Cardiac septum (tissue), 1 donor: ENCODE data around the gene AGPAT4. TPM values are rescaled to one million over a fixed set of nuclear protein-coding genes. Genes with fewer than 3 reads are reported as not detected.
"Not testable (repeated sequence)": the region's sequence is repeated elsewhere in the genome, so short reads cannot be mapped to it uniquely, and the experiment has no call there.

Experiments used
- DNase-seq: peaks from one replicate; pipeline ENCODE4 v3.0.0-alpha.2; 2020; ENCODE audit warnings: low spot score
- intact Hi-C: fragments of 100-400 bp; cut with DNase I; formaldehyde crosslinking; loops from one replicate; pipeline ENCODE4 v1.14.0; 2022
- total RNA-seq: library from RNA; stranded (reverse); fragmentation: NEBNext Ultra II Directional; extraction: Animal tissue kit (Norgen Biotek cat#: 25700); gene quantifications from one replicate; pipeline ENCODE4 v1.2.1, GENCODE V29; 2021
- donor health status: DM: no; HTN: no; CAD: no.

Gene AGPAT4
- total RNA-seq, 1 donor from 2014 or later, result 1.6 TPM

DNA sequence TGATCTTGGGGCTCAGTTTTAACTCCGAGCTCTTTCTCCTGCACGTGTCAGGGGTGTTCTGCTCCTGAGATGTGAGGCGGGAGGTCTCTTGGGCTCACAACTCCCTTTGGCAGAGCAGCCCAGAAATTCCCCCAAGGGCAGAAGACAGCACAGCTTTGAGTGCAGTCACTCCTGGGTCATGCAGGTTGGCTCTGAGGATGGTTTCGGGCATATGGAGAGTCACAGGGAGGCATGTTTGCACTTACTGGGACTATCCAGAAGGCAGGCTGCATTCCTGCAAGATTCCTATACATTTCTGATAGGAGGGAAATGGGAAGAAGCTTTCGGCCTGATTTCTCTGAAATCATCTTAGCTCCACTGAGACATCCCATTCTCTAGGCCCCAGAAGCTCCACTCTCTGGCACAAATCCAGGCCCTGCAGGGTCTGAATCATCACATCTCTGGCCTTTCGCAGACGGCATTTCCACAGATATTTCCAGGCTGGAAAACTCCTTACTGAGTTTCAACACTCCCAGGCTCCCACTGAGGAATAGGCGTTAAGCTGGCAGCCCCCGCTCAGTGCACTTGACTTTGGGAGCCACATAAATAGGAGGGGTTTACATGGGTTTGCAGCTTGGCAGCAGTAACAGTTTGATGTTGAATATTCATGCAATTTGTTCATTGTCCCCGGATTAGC, 39.7 kb downstream of the AGPAT4 start:
- intact Hi-C loops, result no loop called here
- DNase-seq, result no peak

DNA sequence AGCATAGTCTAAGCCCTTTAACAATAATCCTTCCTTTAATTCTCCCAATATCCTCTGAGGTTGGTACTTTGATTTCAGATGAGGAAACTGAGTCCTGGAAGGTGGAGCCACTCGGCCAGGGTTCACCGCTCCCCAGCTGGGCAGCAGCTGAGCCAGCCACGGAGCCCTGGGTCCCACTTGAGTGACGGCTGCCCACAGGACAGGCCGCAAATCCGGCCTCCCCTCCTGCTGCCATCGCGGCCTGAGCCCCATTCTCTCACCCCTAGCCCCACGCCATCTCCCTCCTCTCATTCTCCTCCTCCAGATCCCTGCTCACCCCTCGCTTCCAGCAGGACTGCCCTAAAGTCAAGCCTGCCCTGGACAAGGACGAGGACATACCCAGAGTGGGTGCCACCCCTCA, 41.4 kb downstream of the AGPAT4 start:
- no peak for DNase-seq

DNA sequence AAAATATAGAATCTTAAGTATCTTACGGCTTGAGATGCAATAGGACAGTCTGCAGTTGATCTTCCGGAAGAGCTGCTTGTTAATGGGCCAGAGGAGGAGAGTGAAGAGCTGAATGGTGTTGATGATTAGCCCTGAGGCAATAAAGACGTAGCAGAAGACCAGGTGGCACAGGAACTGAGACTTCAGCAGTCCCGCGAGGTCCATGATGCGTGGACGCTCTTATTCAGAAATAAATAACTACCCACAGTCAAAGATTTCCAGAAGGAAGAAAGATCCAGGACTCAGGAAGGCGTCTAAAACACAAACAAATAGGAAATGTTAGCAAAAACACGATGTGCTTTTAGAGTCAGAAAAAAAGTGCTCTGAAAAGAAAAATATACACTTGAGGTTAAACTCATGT, 41.9 kb downstream of the AGPAT4 start:
- intact Hi-C loops, result no loop called here
- no peak for DNase-seq

More for the DNA sequence above, 41.4 kb downstream of the AGPAT4 start:
- intact Hi-C loops, result no loop called here

DNA sequence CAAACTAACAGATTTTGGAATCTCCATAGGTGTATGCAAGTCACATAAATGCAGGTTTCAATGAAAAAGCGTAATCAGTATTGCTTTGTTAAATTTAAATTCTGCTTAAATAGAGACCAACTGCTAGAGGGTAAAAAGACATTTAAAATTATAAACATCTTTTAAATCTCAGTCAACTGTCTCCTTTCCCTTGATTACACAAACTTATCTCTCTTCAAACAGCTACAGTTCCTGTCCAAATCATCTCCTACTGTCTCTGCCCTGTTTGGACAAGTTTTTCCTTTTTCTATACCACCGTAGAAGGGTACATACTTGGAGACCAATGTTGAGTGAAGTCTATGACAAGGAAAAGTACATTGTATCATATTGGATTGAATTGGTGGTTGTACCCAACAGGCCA, 43.5 kb downstream of the AGPAT4 start:
- intact Hi-C loops, result no loop called here
- DNase-seq, result no peak

DNA sequence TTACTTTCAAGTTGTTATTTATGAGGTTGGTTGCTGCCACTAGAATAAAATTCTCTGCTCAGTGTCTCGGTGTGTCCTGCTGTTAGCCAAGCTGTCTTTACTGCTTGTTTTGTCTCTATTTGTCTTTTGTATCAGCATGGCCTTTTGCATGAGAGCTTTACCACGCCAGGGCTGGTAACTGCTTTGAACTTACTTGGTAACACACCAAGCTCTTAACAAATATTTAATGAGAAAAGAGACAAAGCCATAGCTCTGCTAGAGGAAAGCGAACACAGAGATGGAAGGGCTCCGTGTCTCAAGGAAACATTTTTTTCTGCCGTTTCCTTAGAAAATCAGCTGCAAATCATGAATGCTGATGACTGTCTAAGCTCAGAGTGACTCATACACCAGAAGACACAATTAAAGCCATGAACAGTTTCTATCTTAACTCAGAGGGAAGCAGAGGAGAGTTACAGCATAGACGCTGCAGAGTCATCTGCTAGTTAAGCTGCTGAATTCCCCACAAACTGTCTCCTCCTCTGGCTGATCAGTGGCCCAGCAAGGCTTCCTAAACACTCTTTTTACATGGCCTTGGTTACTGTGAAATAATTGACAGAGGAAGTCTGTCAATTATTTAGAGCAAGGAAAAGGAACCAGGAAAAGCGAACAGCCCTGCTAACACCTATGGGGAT, 44.8 kb downstream of the AGPAT4 start:
- intact Hi-C loops, result no loop called here
- no peak for DNase-seq

DNA sequence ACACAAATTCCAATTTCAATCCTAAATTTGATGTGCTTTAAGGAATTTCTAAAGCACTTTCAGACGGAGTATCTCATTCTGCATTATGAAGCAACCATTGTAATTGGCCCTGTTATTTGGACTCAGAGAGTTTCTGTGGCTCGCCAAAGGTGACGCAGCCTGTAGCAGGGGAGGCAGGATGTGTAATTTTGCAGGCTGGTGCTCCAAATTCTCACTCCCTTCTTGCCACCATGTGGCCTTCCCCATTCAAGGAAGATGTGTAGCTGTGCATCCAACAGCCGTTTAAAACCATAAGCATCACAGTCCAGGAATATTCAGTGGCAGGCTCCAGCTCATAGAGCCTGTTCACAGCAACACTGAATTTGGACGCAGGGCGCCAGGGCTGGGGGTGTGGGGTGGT, 45.8 kb downstream of the AGPAT4 start:
- no peak for DNase-seq
- intact Hi-C loops, result no loop called here

DNA sequence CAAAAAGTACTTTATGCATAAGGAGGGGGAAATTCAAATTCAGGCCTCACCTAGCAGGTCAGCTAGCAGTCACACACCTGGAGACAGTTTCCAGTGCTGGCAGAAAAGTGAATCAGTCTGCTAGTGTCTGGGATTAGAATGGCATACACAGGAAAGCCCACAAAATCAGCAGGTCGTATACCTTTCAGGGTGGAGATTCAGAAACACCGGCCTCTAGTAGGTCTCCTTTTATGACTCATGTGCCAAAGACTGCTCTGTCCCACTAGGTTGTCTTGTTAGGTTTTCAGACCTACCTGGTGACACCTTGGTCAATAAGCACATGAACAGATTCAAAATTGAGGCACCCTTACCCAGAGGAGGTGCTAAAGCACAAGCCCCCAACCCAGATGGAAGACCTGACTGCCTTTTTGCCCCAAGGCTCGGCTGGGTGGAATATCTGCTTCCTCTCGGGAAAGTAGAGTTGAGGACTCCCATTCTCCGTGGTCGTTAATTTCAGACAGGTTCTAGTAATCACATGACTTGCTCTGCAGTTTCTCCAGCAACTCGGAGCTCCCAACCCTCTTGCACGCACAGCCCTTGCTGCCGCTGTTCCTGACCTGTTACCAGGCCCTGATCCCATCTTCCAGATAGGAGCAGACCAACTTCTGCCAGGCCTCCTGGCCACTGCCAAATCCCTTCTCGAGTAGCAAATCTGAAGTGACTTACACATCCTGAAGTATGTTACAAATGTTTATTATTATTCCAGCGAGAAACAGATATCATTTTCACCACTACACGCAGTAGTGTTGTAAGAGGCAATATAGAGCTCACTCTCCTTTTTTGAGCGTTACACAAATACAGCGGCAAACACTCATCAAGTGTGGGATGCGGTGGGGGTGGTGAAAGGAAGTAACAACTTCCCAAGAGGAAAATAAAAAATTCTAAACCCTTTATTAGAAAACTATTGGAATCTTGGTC, 46.6 kb downstream of the AGPAT4 start:
- no peak for DNase-seq
- intact Hi-C loops, result no loop called here

DNA sequence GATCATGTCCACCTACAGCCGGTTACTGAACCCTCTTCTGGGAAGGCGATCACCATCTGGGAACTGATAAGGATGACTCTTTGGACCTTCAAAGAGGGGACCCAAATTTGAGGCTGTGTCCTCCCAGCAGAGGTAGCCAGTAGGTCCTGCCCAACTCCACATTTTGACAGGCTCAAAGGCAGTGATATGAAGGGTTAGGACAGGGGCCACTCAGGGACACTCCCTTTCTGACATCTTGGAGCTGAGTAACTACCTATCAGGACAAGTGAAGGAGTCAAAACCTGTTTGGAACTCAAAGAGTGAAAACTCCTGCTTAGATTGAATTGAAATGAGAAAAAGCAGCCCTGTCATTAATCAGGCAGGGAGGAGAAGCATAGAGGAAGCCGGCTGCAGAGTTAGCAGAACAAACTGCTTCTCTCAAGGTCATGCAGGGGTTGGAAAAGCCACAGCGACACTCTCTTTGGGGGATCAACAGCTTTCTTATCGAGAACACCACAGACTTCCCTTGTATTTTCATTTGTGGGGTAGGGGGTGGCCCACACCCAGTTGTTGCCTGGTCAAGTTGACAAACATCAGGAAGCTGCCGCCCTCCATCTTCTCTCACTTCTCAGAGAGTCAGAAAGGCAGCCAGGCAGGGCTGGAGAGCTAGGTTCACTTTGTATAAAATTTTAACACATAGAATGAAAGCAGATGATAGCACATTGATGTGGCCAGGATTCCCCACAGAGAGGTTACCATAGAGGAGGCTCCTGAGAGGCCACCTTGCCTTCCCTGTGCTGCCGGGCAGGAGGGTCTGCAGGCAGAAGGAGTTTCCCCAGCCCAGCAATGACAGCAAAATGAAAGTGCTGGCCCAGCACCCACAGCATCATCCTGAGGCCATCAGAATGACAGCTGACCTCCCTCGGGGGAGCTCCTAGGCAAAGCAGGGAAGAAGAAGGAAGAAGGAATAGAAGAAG, 47.6 kb downstream of the AGPAT4 start:
- DNase-seq, result no peak
- intact Hi-C loops, result no loop called here

DNA sequence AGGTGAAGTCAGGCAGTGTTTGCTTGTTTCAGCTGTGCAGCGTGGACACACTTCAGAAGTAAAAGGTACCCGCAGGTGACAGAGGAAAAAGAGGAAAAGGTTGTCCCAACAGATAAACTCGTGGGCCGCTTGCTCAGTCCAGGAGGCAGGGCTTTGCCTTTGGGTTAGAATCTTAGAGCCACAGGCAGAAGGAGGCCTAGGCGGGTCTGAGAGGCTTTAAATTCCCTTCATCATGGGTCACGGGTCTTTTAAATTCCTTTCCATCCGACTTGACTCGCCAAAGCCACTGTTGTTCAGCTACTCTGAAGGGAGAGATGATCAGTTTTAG, 48.2 kb downstream of the AGPAT4 start:
- DNase-seq, result no peak
- intact Hi-C loops, result no loop called here

DNA sequence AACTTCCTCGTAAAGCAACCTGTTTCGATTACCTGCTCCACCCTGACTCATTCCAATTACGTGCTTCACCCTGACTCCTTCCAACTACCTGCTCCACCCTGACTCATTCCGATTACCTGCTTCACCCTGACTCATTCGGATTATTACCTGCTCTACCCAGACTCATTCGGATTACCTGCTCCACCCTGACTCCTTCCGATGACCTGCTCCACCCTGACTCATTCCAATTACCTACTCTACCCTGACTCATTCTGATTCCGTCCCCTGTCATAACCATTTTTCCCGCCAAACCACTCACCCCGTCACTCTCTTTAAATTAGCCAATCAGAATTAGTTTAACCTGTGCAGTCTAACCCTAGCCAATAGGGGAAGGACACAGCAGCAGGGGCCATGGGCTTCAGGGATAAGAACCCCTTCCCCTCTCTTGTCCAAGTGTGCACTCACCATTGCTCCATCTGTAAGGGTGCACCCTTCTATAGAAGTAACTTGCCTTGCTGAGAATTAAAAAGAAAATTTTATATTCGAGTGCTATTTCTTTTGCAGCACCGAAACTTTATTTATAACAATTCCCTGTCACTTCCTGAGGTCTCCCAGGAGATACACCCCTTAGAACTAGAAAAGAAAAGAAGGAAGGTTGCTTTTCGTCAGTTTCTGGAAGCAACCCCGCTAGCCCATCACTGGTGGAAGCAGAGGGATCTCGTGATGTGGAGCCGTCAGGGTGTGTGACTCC, 48.7 kb downstream of the AGPAT4 start:
- intact Hi-C loops, DNase-seq: not testable (repeated sequence)

DNA sequence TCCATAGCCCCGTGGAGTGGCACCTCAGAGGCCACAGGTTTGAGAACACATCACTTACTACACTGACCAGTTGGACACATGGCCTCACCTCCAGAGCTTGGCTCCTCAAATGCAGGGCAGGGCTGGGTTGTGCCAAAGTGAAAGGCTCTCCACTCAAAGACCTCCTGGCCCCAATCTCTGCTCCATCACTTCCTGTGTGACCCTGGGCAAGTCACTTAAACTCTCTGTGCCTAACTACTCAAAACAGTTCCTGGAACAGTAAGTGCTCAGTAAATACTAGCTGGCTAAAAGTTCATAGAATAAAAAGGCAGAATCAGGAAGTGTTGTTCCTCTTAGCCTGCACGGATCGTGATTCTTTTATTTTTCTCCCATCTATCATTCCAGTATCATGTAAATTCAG, 50.2 kb downstream of the AGPAT4 start:
- no peak for DNase-seq
- intact Hi-C loops, result no loop called here

DNA sequence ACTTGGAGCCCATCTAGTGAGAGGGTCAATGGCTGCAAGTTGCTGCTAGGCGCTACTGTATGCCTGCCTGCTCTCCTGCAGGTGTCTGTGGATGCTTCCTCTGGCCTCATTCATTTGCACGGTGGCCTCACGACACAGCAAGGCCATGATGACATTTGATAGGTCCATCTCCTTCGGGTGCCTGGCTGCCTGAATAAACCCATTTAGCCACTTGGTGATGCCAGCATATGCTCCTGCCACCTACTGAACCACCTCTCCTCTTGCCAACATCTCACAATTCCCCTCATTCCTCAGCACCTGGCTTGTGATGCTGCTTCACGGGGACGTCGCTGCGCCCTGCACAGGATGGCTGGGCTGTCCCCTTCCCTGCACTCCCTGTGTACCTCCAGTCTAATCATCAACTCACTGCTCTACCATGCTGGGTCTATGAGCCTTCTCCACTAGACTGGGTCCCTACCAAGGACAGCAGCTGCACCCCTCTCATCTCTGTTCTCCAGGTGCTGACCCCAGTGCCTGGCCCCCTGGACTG, 51.1 kb downstream of the AGPAT4 start:
- intact Hi-C loops, result no loop called here
- no peak for DNase-seq

DNA sequence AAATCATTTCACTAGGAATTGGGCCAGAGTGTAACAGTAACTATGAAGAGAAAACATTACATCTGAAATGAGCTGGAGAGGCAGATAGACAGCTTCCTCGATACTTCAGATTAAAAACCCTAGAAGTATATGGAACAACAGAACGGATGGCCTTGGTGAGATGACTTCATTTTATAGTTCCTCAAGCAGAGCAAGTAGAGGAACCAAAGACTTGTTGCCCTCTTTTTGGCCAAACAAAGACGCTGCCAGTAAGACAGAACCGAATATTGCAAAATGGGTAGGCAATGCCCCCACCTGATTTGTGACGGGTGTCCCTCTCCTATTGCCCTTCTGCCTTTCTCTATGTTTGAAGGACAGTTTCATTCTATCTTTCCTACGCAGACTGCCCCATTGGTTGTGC, 53.5 kb downstream of the AGPAT4 start:
- DNase-seq, result no peak
- intact Hi-C loops, result no loop called here

DNA sequence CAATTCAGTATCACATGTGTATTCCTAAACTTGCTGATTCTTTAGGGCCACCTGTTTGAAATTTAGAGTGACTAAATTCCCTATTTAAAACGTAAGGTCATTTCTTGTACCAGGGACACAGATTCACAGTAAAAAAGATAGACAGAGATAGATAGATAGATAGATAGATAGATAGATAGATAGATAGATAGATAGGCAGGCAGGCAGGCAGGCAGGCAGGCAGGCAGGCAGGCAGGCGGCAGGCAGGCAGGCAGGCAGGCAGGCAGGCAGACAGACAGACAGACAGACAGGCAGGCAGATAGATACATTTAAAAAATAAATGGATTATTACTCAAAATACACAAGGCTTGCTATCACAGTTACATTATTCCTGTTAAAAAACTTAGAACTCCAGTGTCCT, 54.2 kb downstream of the AGPAT4 start:
- intact Hi-C loops, result no loop called here
- DNase-seq, result no peak

DNA sequence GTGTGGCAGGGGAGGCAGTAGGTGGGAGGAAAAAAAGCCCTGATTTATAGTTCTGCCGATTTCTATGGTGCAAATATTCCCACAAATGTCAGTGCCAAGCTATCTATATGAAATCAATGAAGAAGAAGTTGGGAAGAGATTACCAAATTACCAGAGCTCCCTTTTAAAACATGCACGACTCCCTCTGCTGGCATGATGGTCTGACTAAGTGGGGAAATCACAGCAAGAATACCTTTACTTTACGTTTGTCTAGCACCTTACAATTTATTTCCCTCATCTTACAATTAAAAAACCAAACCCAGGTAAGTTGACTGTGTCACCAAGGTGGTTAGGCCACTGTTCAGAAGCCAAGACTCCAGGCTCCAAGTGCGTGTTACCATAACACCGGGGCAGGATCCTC, 55.6 kb downstream of the AGPAT4 start:
- DNase-seq, result no peak
- intact Hi-C loops, result no loop called here

DNA sequence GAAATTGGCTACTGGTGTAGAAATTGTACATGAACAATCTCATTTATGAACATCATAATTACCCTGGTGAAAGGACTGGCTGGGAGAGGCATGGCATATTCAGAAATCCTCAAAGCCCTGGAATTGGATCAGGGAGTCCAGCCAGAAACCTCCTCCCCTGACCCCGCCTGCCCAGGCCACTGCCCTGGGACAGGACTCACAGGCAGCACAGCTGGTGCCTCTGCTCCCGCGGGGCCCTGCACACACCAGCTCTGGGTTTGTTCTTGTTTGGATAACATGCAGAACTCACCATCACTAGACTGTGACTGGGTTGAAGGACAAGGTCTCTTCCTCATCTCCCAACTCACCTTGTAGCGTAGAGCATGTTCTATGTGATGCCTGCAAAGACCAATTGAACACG, 56.2 kb downstream of the AGPAT4 start:
- intact Hi-C loops, result no loop called here
- no peak for DNase-seq

DNA sequence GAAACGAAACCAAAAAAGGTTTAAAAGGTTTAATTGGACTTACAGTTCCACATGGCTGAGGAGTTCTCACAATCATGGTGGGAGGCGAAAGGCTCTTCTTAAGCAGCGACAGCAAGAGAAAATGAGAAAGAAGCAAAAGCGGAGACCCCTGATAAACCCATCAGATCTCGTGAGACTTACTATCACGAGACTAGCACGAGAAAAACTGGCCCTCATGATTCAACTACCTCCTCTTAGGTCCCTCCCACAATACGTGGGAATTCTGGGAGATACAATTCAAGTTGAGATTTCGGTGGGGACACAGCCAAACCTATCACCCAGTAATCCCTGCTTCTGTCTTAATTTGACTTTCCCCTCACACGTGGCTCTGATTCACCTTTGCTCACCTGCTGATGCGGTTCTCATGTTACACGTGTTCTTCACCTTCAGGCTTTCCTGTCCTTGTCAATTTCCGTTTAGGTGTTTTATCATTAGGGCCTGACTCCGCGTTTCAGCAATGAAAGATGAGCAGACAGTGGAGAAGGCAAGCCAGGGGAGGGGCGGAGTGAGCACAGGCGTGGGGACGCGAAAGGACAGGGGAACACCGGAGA, 57.1 kb downstream of the AGPAT4 start:
- no peak for DNase-seq
- intact Hi-C loops, result no loop called here

DNA sequence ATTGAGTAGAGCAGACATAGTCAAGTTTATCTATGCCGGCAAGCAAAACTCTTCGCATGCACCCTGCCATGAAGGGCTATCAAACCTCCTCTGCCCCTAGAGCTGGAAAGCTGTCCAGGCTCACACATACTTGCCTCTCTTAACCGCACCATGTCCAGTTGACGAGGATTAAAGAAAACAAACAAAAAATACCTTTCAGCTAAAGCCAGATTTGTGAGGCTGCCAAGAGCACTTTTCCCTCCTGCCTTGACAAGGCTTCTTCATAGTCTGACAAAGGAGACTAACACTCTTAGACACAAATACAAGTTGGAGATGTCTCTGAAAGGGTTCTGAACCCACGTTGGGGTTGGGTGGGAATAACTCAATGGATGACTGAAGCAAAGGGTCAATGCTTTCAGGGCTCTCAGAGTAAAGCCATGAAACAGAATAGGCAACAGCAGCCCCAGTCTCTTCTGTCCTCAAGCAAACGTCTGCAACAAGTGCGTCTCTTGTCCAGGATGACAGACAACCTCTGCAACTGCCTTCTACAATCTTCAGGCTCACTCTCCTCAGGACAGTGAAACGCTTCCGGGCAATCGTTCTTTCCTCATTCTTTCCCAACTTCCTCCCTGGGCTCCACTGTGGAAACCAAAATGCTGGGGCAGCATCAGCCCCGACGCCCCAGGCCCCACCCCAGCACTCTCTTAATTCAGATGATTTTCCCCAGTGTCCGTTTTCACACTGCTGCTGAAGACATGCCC, 57.8 kb downstream of the AGPAT4 start:
- intact Hi-C loops, result no loop called here

More for the DNA sequence above, 57.8 kb downstream of the AGPAT4 start:
- no peak for DNase-seq
